GM21447 (cell line): ENCODE measurements around the gene NR3C1.
A peak's percentile ranks its signal among the peaks of the same experiment; 100 is the strongest.

Source experiments
- ATAC-seq: cut with Tn5 transposase; IDR thresholded peaks from one replicate; pipeline ENCODE4 v1.9.1; 2021; ENCODE audit not compliant: unreplicated experiment

Gene NR3C1

GRCh38 chr5:143403593-143404415 lies at the start of gene NR3C1:
Gene NR3C1, minus strand, starts transcription at chr5:143403686. Its CDS starts 2,847 bp downstream, at chr5:143400839.
- ATAC-seq, result peak; percentile 50

GRCh38 chr5:143449772-143450171 lies 46.3 kb upstream of the NR3C1 start:
- no peak for ATAC-seq

- ATAC-seq, result no peak
These were observed 45.0 kb upstream of the NR3C1 start for GRCh38 chr5:143448518-143448917.

GRCh38 chr5:143447983-143448382 lies 44.5 kb upstream of the NR3C1 start:
- ATAC-seq, result no peak

- no peak for ATAC-seq
These were observed 43.2 kb upstream of the NR3C1 start for GRCh38 chr5:143446535-143447226.

- no peak for ATAC-seq
These were observed 42.3 kb upstream of the NR3C1 start for GRCh38 chr5:143445776-143446175.

GRCh38 chr5:143443330-143443729 lies 39.8 kb upstream of the NR3C1 start:
- no peak for ATAC-seq

GRCh38 chr5:143442385-143442784 lies 38.9 kb upstream of the NR3C1 start:
- ATAC-seq, result no peak

- ATAC-seq, result no peak
These were observed 37.1 kb upstream of the NR3C1 start for GRCh38 chr5:143440448-143441115.

- no peak for ATAC-seq
These were observed 34.3 kb upstream of the NR3C1 start for GRCh38 chr5:143437666-143438273.

GRCh38 chr5:143436871-143437270 lies 33.4 kb upstream of the NR3C1 start:
- ATAC-seq, result no peak

GRCh38 chr5:143435210-143435657 lies 31.7 kb upstream of the NR3C1 start:
- peak; percentile 92 for ATAC-seq

- ATAC-seq, result peak; percentile 27
These were observed 31.0 kb upstream of the NR3C1 start for GRCh38 chr5:143434261-143435209.

- no peak for ATAC-seq
These were observed 30.2 kb upstream of the NR3C1 start for GRCh38 chr5:143433670-143434069.

- no peak for ATAC-seq
These were observed 29.3 kb upstream of the NR3C1 start for GRCh38 chr5:143432658-143433239.

- ATAC-seq, result no peak
These were observed 28.3 kb upstream of the NR3C1 start for GRCh38 chr5:143431789-143432188.

- ATAC-seq, result no peak
These were observed 25.4 kb upstream of the NR3C1 start for GRCh38 chr5:143428738-143429420.

GRCh38 chr5:143428155-143428554 lies 24.7 kb upstream of the NR3C1 start:
- no peak for ATAC-seq

- ATAC-seq, result peak; percentile 35
These were observed 23.7 kb upstream of the NR3C1 start for GRCh38 chr5:143427122-143427735.
